ENCODE measurements around the gene UHRF1.

DNA sequence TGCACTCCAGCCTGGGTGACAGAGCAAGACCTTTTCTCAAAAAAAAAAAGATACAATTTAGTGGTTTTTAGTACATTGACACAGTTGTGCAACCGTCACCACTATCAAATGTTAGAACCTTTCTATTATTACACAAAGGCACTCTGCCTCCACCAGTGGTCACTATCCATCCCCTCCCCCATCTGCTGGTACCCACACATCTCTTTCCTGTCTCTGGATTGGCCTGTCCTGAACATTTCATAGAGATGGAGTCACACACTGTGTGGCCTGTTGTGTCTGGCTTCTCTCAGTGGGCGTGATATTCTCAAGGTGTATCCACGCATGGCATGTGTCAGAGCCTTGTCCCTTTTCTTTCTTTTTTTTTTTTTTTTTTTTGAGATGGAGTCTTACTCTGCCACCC is 70.8 kb downstream of the UHRF1 start:
- TF ChIP-seq, protein P1, sequence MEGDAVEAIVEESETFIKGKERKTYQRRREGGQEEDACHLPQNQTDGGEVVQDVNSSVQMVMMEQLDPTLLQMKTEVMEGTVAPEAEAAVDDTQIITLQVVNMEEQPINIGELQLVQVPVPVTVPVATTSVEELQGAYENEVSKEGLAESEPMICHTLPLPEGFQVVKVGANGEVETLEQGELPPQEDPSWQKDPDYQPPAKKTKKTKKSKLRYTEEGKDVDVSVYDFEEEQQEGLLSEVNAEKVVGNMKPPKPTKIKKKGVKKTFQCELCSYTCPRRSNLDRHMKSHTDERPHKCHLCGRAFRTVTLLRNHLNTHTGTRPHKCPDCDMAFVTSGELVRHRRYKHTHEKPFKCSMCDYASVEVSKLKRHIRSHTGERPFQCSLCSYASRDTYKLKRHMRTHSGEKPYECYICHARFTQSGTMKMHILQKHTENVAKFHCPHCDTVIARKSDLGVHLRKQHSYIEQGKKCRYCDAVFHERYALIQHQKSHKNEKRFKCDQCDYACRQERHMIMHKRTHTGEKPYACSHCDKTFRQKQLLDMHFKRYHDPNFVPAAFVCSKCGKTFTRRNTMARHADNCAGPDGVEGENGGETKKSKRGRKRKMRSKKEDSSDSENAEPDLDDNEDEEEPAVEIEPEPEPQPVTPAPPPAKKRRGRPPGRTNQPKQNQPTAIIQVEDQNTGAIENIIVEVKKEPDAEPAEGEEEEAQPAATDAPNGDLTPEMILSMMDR (IDR thresholded peaks at IDR 0.05; ENCODE audit: low read depth, low read length, missing input control): no peak
- TF ChIP-seq GABPA (IDR thresholded peaks at IDR 0.05 in 1 of 2, conservative IDR thresholded peaks at IDR 0.05 in 1 of 2) (no peak), EGR1 (IDR thresholded peaks at IDR 0.05; ENCODE audit: low read depth in 2 of 2) (no peak), FOXA2 (IDR thresholded peaks at IDR 0.05) (no peak), SP1 (IDR thresholded peaks at IDR 0.05) (no peak), JUND (IDR thresholded peaks at IDR 0.05) (no peak), RAD21 (IDR thresholded peaks at IDR 0.05) (no peak)
- TF ChIP-seq, protein P2, sequence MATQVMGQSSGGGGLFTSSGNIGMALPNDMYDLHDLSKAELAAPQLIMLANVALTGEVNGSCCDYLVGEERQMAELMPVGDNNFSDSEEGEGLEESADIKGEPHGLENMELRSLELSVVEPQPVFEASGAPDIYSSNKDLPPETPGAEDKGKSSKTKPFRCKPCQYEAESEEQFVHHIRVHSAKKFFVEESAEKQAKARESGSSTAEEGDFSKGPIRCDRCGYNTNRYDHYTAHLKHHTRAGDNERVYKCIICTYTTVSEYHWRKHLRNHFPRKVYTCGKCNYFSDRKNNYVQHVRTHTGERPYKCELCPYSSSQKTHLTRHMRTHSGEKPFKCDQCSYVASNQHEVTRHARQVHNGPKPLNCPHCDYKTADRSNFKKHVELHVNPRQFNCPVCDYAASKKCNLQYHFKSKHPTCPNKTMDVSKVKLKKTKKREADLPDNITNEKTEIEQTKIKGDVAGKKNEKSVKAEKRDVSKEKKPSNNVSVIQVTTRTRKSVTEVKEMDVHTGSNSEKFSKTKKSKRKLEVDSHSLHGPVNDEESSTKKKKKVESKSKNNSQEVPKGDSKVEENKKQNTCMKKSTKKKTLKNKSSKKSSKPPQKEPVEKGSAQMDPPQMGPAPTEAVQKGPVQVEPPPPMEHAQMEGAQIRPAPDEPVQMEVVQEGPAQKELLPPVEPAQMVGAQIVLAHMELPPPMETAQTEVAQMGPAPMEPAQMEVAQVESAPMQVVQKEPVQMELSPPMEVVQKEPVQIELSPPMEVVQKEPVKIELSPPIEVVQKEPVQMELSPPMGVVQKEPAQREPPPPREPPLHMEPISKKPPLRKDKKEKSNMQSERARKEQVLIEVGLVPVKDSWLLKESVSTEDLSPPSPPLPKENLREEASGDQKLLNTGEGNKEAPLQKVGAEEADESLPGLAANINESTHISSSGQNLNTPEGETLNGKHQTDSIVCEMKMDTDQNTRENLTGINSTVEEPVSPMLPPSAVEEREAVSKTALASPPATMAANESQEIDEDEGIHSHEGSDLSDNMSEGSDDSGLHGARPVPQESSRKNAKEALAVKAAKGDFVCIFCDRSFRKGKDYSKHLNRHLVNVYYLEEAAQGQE (IDR thresholded peaks at IDR 0.05): no peak
- TF ChIP-seq, protein P3, sequence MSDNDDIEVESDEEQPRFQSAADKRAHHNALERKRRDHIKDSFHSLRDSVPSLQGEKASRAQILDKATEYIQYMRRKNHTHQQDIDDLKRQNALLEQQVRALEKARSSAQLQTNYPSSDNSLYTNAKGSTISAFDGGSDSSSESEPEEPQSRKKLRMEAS (IDR thresholded peaks at IDR 0.05): no peak
